Measurements from ENCODE around the gene CHN1.

Gene CHN1

DNA sequence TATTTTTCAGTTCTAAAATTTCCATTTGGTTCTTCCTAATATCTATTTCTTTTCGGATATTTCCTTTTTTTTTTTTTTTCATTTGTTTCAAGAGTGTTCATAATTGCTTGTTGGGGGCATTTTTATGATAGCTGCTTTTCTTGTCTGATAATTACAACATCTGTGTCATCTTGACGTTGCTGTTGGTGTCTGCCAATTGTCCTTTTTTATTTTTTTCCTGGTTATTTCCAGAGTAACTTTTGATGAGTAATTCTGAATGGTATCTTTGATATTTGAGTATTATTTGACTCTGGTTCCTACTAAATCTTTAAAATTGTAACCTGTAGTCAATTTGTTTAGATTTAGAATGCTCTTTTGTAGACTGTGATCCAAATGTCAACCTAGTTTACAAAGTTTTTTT lies 189.7 kb downstream of the CHN1 start:
- no peak for DNase-seq

GRCh38 chr2:174812037-174812436 lies 193.1 kb downstream of the CHN1 start:
- DNase-seq, result no peak

- no peak for DNase-seq
Measured at GRCh38 chr2:174807931-174808330, 197.2 kb downstream of the CHN1 start.

GRCh38 chr2:174805803-174806202 lies 199.4 kb downstream of the CHN1 start:
- no peak for DNase-seq

DNA sequence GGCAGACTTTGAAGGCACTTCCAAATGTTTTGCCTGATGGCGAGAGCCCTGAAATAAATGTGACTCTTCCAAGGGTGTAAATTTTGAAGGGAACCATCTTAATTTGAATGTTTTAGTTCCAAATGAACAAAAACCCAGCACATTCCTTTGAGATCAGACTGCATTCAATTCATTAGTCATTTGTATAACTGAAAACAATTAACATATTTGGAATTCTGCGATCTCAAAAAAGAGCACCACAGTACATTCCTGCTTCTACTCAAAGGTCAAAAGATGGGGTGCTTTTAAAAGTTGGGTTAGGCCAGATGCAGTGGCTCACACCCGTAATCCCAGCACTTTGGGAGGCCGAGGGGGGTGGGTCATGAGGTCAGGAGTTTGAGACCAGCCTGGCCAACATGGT lies 202.7 kb downstream of the CHN1 start:
- DNase-seq, result no peak

- no peak for DNase-seq
Measured at GRCh38 chr2:174800436-174801205, 204.6 kb downstream of the CHN1 start.

- no peak for DNase-seq
Measured at GRCh38 chr2:174798801-174799200, 206.4 kb downstream of the CHN1 start.

DNA sequence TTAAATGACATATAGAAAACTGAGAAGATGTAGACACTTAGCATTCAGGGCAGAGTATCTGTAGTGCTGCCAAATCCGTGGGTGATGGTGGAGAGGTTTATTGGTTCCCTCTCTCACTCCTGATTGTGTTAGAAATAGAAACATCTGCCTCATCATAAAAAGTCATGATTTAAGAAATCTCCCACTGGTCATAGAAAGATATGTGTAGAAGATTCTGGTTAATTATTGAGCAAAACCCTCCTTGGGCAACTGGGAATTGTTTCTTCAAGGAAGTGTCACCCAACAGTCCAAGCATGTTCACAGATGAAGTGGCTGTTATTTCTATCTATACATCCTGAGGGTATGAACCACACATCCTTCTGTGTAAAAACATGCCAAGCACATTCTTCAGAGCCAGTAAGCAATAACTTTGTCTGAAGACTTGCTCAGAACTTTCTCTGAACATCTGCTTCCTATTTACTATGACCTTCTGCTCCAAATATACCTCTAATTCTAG lies 207.4 kb downstream of the CHN1 start:
- DNase-seq, result peak; percentile 70 to 83

- DNase-seq, result no peak
Measured at GRCh38 chr2:174796319-174796771, 208.8 kb downstream of the CHN1 start.

DNA sequence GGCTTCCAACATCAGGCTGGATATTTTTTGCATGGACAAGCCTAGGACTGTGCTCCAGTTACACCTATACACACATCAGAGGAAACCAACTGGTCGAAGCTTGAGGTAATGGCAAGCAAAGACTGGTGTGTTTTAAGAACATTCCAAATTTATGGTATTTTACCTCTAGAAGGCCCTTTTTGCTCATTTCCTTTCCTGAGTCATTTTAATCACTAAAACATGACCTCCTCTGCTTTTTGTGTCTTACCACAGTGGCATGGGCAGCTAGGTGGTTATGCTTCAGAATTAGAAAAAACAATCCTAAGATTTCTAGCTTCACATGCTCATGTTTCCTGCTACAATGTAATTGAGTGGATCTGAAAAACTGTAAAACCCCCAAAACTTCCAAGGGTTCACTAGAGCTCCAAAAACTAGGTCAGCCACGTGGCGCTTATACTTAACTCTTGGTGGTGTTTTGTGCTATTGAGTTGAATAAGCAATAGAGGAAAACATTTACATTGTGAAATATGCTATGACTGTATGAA lies 210.3 kb downstream of the CHN1 start:
- DNase-seq, result peak; percentile 39 to 60

DNA sequence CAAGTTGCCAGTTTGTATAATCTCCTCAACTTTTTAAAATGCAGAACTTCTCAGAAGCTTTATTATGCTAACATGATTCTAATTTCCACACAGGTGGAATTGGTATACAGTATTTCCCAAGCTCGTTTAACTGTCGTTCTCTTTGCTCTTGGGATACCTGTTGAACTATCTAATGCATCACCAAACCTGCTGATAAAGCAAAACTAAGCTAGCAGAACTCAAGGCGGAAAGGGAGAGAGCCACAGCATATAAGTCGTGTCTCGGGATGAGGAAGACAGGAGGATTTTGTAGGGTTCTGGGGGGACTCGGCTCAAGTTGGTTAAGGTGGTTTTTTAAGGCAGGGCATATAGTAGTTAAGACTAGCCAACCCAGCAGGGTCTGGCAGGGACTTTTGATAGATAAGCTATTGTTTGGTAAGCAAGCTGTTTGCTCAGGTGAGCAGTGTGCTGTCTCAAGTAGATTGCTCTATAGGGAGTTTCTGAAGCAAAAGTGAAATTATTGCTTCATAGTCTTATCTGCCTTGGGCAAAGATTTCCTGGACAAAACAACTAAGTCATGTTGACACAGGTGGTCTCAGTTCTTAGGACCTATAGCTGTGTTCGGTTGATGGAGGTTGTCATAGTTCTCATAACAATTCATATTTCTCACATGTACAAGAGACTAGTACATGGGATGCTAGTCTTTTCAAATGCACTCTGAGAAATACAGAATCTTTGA lies 212.7 kb downstream of the CHN1 start:
- DNase-seq, result no peak

- DNase-seq, result peak; percentile 20 to 67
Measured at GRCh38 chr2:174791746-174792280, 213.4 kb downstream of the CHN1 start.

DNA sequence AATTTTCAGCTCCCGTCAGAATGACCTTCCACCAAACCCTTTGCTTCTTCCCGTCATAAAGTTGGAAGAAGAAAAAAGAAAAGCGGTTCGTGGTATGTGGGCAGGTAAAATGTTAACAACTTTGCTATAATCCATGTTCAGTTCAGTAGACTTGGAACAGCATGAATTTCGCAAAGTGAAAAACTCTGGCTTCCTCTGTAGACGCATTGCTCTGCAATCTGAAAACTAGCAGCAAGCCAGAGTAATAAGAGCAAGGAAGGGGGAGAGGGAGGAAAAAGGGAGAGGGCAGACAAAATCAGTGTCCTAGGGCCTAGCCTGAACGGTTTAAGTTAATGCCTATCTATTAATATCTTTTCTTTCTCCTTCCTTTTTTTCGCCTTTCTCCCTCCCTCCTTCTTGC lies 214.2 kb downstream of the CHN1 start:
- no peak for DNase-seq

DNA sequence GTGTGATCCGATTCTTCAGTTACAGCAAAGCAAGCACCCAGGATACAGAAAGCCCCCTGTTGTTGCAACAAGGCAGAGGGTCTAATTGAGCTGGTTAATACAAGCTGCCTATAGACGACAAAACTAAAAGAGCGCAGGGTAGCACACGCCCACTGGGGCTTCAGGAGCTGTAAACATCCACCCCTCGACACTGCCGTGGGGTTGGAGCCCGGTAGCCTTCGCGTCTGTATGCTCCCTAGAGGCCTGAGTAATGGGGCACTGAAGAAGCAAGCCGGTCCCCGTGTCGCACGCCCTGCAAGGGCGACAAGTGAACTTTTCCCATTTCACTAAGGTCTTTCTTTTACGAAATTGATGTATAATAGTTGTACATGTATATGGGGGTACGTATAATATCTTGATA lies 216.2 kb downstream of the CHN1 start:
- no peak for DNase-seq

GRCh38 chr2:174788291-174788929 lies 216.8 kb downstream of the CHN1 start:
- DNase-seq, result no peak

GRCh38 chr2:174787487-174788205 lies 217.5 kb downstream of the CHN1 start:
- DNase-seq, result no peak

DNA sequence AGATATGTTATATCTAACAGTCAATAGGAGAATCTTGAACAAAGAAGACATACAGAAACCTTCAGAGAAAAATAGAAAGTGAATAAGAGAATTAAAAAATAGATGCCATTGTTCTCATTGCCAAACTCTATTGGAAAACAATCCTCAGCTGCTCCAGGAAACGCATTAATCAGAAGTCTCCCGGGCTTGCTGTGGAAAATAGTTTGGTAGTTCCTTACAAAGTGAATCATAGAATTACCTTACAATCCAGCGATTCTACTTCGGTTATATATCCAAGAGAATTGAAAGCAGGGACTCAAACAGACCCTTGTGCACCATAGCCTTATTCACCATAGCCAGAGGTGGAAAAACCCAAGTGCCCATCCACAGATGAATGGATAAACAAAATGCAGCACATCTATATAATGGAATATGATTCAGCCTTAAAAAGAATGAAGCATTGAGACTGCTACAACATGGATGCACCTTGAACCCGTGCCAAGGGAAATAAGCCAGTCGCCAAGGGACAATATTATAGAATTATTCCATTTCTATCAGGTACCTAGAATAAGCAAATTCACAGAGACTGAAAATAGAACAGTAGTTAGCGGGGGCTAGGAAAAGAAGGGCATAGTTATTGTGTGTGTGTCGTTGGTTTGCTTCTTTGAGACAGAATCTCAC lies 219.0 kb downstream of the CHN1 start:
- no peak for DNase-seq

DNA sequence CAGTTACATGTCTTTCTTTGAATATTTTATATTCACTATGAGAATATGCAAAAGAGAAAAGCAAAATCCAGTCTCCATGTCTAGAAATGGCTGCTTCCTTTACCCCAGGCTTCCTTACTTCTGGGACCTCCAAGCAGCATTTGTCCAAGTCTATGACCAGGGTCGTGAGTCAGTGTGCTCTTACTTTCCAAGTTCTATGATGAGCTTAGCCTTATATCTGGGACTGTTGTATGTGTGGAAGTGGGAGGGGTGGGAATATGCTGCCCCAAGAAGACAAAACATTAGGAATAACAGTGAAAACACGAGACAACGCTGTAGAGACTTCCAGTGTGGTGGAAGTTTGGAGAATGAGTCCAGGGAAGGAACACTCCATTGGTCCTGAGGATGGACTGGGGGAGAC lies 219.7 kb downstream of the CHN1 start:
- no peak for DNase-seq

- DNase-seq, result no peak
Measured at GRCh38 chr2:174784909-174785308, 220.3 kb downstream of the CHN1 start.

- no peak for DNase-seq
Measured at GRCh38 chr2:174784316-174784715, 220.9 kb downstream of the CHN1 start.

DNA sequence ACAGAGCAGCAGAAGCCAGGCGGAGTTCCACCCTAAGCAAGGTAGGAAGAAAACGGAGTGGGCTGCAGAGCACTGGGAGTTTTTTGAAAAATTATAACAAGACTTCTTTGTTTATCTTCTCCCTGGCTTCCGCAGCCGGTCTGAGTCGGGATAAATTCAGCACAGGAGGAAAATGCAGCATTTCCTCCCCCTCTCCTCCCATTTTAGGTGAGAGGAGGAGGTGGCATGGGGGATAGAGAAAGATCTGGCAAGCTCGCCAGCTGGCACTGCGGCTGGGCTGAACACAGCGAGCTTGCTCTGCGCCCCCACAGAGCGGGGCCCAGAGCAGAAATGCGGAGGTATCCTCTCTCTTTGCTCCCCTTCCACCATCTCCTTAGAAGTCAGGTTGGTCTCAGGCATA lies 223.2 kb downstream of the CHN1 start:
- DNase-seq, result no peak

GRCh38 chr2:174781298-174781697 lies 223.9 kb downstream of the CHN1 start:
- DNase-seq, result no peak
